Measurements from ENCODE around the gene PRKAG2.

DNA sequence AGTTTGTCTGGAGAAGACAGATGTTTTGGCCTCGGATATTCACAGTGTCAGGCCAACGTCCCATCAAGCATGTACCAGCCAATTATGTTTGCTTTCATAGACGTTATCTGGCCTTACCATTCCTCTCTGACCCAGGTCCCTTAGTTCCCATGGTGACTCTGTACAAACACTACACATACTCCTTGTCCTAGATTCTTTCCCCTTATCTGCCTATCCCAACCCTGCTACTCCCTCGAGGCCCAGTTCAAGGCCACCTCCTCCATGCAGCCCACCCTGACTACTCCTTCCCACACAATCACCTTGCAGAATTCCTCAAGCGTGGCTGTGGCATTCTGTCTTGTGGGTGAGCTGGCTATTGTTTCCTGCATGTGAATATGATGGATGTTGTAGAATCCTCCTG is 155.2 kb downstream of the PRKAG2 start:
- TF ChIP-seq, protein P1, sequence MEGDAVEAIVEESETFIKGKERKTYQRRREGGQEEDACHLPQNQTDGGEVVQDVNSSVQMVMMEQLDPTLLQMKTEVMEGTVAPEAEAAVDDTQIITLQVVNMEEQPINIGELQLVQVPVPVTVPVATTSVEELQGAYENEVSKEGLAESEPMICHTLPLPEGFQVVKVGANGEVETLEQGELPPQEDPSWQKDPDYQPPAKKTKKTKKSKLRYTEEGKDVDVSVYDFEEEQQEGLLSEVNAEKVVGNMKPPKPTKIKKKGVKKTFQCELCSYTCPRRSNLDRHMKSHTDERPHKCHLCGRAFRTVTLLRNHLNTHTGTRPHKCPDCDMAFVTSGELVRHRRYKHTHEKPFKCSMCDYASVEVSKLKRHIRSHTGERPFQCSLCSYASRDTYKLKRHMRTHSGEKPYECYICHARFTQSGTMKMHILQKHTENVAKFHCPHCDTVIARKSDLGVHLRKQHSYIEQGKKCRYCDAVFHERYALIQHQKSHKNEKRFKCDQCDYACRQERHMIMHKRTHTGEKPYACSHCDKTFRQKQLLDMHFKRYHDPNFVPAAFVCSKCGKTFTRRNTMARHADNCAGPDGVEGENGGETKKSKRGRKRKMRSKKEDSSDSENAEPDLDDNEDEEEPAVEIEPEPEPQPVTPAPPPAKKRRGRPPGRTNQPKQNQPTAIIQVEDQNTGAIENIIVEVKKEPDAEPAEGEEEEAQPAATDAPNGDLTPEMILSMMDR (IDR thresholded peaks at IDR 0.05) = no peak
- no peak for TF ChIP-seq POLR2A (IDR thresholded peaks at IDR 0.05)

Data from Peyer's patch (tissue), 4 donors.